Posterior cingulate gyrus (tissue), 11 donors: Measurements from ENCODE around the gene MED27.

Experiments used
- DNase-seq, 10 donors: peaks; one replicate each; pipeline versions ENCODE4 v3.0.0 to v3.0.0-alpha.2; 2020 to 2021; ENCODE audit warnings: mixed read lengths in 3 of 10
- intact Hi-C: fragments of 100-400 bp; cut with DNase I; formaldehyde crosslinking; loops from one replicate; pipeline ENCODE4 v1.15.1; 2023

The MED27 gene

GRCh38 chr9:131831380-131832165, 248.1 kb downstream of the MED27 start:
- intact Hi-C loops = no loop called here

GRCh38 chr9:131827821-131828369, 251.8 kb downstream of the MED27 start:
- intact Hi-C loops = no loop called here
- peak in 1 of 10 donors; percentile 76 for DNase-seq

More at GRCh38 chr9:131831380-131832165, 248.1 kb downstream of the MED27 start:
- peak in 1 of 10 donors; percentile 76 for DNase-seq

- DNase-seq = peak in 2 of 10 donors; percentile 0 to 21
- intact Hi-C loops = no loop called here
These were observed 252.6 kb downstream of the MED27 start for GRCh38 chr9:131826966-131827525.

- intact Hi-C loops = no loop called here
- DNase-seq = no peak
These were observed 253.6 kb downstream of the MED27 start for GRCh38 chr9:131826053-131826452.

- intact Hi-C loops = no loop called here
These were observed 254.6 kb downstream of the MED27 start for GRCh38 chr9:131824953-131825495.

GRCh38 chr9:131824155-131824594, 255.5 kb downstream of the MED27 start:
- intact Hi-C loops = no loop called here
- DNase-seq = peak in 2 of 10 donors; percentile 66 to 74

More at GRCh38 chr9:131824953-131825495, 254.6 kb downstream of the MED27 start:
- DNase-seq = peak in 1 of 10 donors; percentile 77

GRCh38 chr9:131823701-131824146, 255.9 kb downstream of the MED27 start:
- intact Hi-C loops = no loop called here
- no peak for DNase-seq

- intact Hi-C loops = no loop called here
These were observed 261.6 kb downstream of the MED27 start for GRCh38 chr9:131818089-131818488.

GRCh38 chr9:131817627-131818026, 262.0 kb downstream of the MED27 start:
- intact Hi-C loops = no loop called here
- DNase-seq = no peak

More at GRCh38 chr9:131818089-131818488, 261.6 kb downstream of the MED27 start:
- no peak for DNase-seq

GRCh38 chr9:131817073-131817472, 262.6 kb downstream of the MED27 start:
- intact Hi-C loops = no loop called here

GRCh38 chr9:131815970-131816873, 263.4 kb downstream of the MED27 start:
- intact Hi-C loops = no loop called here
- DNase-seq = peak in 2 of 10 donors; percentile 69 to 76

More at GRCh38 chr9:131817073-131817472, 262.6 kb downstream of the MED27 start:
- peak in 2 of 10 donors; percentile 69 to 70 for DNase-seq

- peak in 1 of 10 donors; percentile 21 for DNase-seq
- intact Hi-C loops = no loop called here
These were observed 265.0 kb downstream of the MED27 start for GRCh38 chr9:131814707-131815106.

GRCh38 chr9:131813116-131813515, 266.6 kb downstream of the MED27 start:
- peak in 1 of 10 donors; percentile 25 for DNase-seq
- intact Hi-C loops = no loop called here

GRCh38 chr9:131812116-131812790, 267.4 kb downstream of the MED27 start:
- DNase-seq = peak in 2 of 10 donors; percentile 65 to 80
- intact Hi-C loops = no loop called here

- DNase-seq = peak in 2 of 10 donors; percentile 62 to 78
- intact Hi-C loops = no loop called here
These were observed 268.3 kb downstream of the MED27 start for GRCh38 chr9:131811405-131811804.

- intact Hi-C loops = no loop called here
- DNase-seq = peak in 2 of 10 donors; percentile 79 to 81
These were observed 269.1 kb downstream of the MED27 start for GRCh38 chr9:131810351-131811170.
